Prostate gland (tissue), 2 donors: ENCODE results near the gene FIBCD1. TPM values are rescaled to one million over a fixed set of nuclear protein-coding genes. Genes with fewer than 3 reads are reported as not detected.
A peak's percentile ranks its signal among the peaks of the same experiment; 100 is the strongest.

Source experiments
- DNase-seq: peaks from one replicate; pipeline ENCODE4 v3.0.0-alpha.2; 2019; ENCODE audit warnings: low spot score
- H3K27ac ChIP-seq, 2 donors: fragments of 200-600 bp; sonication (generic); 2 replicates each; pipeline ENCODE4 v1.5.1; 2017 to 2019
- H3K27me3 ChIP-seq: fragments of 200-600 bp; sonication (generic); replicated peaks from 2 replicates; pipeline ENCODE4 v1.5.1; 2019; ENCODE audit not compliant: insufficient read depth
- H3K36me3 ChIP-seq, 2 donors: fragments of 200-600 bp; sonication (generic); 1 replicate in 1 of 2; 2 replicates in 1 of 2; pipeline versions ENCODE4 v1.5.1 to v1.8.1; 2017 to 2019
- H3K4me1 ChIP-seq: fragments of 200-600 bp; sonication (generic); replicated peaks from 2 replicates; pipeline ENCODE4 v1.5.1; 2019
- H3K4me3 ChIP-seq, 2 donors: fragments of 200-600 bp; sonication (generic); 2 replicates each; pipeline ENCODE4 v1.5.1; 2017 to 2019
- H3K9me3 ChIP-seq: fragments of 200-600 bp; sonication (generic); 2 replicates; pipeline ENCODE4 v1.5.1; 2017
- CTCF ChIP-seq, 4 experiments: fragments of 200-600 bp in 2 of 4; fragments of 450-650 bp in 2 of 4; sonication (generic) in 2 of 4; IDR thresholded peaks; 1 replicate in 3 of 4; 2 replicates in 1 of 4; pipeline ENCODE4 v1.5.1; 2016 to 2019; ENCODE audit warnings: antibody characterized with exemption in 4 of 4, mild to moderate bottlenecking in 2 of 4, moderate library complexity in 2 of 4
- POLR2A ChIP-seq: fragments of 450-650 bp; IDR thresholded peaks from one replicate; pipeline ENCODE4 v1.6.1; 2016; ENCODE audit warnings: antibody characterized with exemption, mild to moderate bottlenecking
- POLR2AphosphoS5 ChIP-seq: sonication (generic); formaldehyde crosslinking; IDR thresholded peaks from one replicate; pipeline ENCODE4 v1.6.1; 2017; ENCODE audit warnings: antibody characterized with exemption
- WGBS: methylation state at CpG from one replicate; pipeline ENCODE4 v1.1.5; 2018; 5-methylcytosine and 5-hydroxymethylcytosine counted together
- intact Hi-C: fragments of 100-400 bp; cut with DNase I; formaldehyde crosslinking; loops from one replicate; pipeline ENCODE4 v1.14.2; 2022
- total RNA-seq, 2 donors: library from RNA; depleted of rRNA; stranded (reverse); fragments of >200 nt; gene quantifications; one replicate each; pipeline ENCODE4 v1.1.0, GENCODE V29; 2016

FIBCD1 gene
- total RNA-seq, 2 donors from 2014 or later: 0.36 to 13.2 TPM

DNA sequence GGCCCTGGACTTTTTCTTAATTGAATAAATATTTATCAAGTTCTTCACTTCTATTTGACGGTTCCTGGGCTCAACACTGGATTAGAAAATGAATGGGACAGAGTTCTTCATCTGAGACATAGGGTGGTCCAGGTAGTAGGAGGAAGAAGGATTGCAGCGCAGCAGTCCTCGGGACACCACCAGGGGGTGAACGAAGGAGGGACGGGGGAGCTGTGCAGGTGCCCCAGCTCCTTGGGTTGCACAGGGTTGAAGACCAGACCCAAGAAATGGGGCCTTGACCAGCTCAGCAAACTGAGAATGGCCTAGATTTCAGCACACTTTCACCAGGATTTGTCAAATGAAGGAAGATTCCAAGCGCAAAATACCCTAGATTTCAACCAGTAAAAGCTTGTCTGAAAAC is 74.5 kb downstream of the FIBCD1 start:
- H3K4me1 ChIP-seq: peaks cover 2% of the 10 kb centered on the region
- 76% methylated on average over 6 of the region's 6 CpGs for WGBS
- TF ChIP-seq POLR2AphosphoS5 (no peak), CTCF (IDR thresholded peaks at IDR 0.05) (no peak), POLR2A (no peak)

DNA sequence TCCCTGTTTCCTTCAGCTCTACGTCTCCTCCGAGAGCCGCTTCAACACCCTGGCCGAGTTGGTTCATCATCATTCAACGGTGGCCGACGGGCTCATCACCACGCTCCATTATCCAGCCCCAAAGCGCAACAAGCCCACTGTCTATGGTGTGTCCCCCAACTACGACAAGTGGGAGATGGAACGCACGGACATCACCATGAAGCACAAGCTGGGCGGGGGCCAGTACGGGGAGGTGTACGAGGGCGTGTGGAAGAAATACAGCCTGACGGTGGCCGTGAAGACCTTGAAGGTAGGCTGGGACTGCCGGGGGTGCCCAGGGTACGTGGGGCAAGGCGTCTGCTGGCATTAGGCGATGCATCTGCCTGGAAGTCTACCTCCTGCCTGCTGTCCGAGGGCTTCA is 76.3 kb downstream of the FIBCD1 start:
- TF ChIP-seq POLR2A (no peak), POLR2AphosphoS5 (no peak), CTCF (IDR thresholded peaks at IDR 0.05) (no peak)
- 92% methylated on average over 23 of the region's 23 CpGs for WGBS
- no peaks in the 10 kb centered on the region for H3K9me3 ChIP-seq
- H3K27me3 ChIP-seq: no peaks in the 10 kb centered on the region
- intact Hi-C loops: loop anchor here (2.0 kb wide), 1 partner anchor 92 kb away; no protein-coding TSS in a partner anchor
- no peak overlapping the region for H3K27ac ChIP-seq
- no peak overlapping the region for H3K4me3 ChIP-seq
- no peaks in the 10 kb centered on the region for H3K4me1 ChIP-seq
- H3K36me3 ChIP-seq: no peaks in the 10 kb centered on the region
- DNase-seq: no peak

More for the DNA sequence above, 74.5 kb downstream of the FIBCD1 start:
- no peaks in the 10 kb centered on the region for H3K36me3 ChIP-seq
- H3K27ac ChIP-seq: no peak overlapping the region
- H3K27me3 ChIP-seq: no peaks in the 10 kb centered on the region
- intact Hi-C loops: no loop called here
- H3K9me3 ChIP-seq: no peaks in the 10 kb centered on the region
- no peak for DNase-seq
- H3K4me3 ChIP-seq: no peak overlapping the region

DNA sequence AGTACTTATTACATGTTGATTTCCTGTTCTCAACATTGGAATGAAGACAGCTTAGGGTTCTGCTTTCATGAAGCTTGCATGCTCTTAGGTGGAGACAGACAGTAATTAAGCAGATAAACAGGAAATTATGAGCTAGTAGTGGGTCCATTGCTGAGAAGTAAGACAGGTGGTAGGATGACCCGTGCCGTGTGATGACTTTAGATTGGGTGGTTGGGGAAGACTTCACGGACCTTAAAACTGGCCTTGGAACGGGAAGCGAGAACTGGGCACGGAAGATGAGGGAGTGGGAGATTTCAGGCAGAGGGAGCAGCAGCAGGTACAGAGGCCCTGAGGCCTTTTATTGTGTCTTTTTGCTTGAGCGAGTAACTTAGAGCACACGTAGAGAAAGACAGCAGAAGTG is 76.8 kb downstream of the FIBCD1 start:
- H3K4me3 ChIP-seq: no peak overlapping the region
- H3K27ac ChIP-seq: no peak overlapping the region
- intact Hi-C loops: loop anchor here (2.0 kb wide), 1 partner anchor 91 kb away; no protein-coding TSS in a partner anchor
- DNase-seq: no peak
- no peaks in the 10 kb centered on the region for H3K27me3 ChIP-seq
- H3K9me3 ChIP-seq: no peaks in the 10 kb centered on the region
- WGBS: 87% methylated on average over 8 of the region's 8 CpGs
- H3K36me3 ChIP-seq: no peaks in the 10 kb centered on the region
- H3K4me1 ChIP-seq: no peaks in the 10 kb centered on the region
- no peak for TF ChIP-seq POLR2A
- TF ChIP-seq POLR2AphosphoS5: no peak
- TF ChIP-seq CTCF (IDR thresholded peaks at IDR 0.05): no peak

DNA sequence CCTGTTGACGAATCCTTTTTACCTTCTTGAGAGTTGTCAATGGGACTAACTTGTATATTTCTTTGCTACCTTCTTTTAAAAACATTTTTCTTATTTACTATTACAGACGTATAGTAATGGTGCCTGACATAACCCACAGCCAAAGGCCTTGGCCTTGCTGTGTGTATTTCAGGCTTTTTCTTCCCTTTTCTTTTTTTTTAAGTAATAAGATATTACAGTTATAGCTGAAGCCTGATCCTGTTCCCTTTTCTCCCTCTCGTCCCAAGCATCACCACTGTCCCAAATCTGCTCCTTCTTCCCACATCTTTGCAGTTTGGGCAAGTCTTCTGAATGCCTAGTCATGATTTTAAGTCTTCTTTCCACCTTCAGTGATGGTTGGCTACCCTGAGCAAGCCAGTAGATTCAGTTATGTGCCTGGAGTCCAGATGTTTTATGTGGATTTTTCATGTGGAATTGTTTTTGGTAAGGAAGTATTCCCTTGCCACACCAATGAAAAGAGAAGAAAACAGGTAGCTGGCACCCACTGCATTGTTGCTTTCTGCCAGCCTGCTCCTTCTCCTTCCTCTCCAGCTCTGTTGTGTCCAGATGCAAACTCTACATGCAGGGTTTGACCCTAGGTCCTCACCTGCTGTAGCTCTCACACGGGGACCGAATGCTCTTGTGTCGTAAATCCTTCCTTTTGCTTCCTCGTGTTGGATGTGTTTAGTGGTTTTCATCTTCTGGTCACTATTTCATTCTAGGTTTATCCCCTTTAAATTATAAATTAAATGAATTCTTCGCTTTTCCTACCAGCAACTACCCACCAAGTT is 77.5 kb downstream of the FIBCD1 start:
- Histone ChIP-seq H3K4me3 (no peak overlapping the region), H3K9me3 (no peaks in the 10 kb centered on the region), H3K4me1 (no peaks in the 10 kb centered on the region), H3K27me3 (no peaks in the 10 kb centered on the region), H3K27ac (peak overlapping the region; percentile 14 to 35), H3K36me3 (no peaks in the 10 kb centered on the region)
- intact Hi-C loops: loop anchor here (2.0 kb wide), 3 partner anchors 91 to 159 kb away; no protein-coding TSS in a partner anchor
- 61% methylated on average over 8 of the region's 8 CpGs for WGBS
- no peak for TF ChIP-seq CTCF (IDR thresholded peaks at IDR 0.05)
- no peak for DNase-seq
